Spinal cord (tissue), 10 donors: Measurements from ENCODE around the gene NTRK2. TPM values are rescaled to one million over a fixed set of nuclear protein-coding genes. Genes with fewer than 3 reads are reported as not detected.
A peak's percentile ranks its signal among the peaks of the same experiment; 100 is the strongest.

Source experiments
- DNase-seq, 6 donors: peaks; one replicate each; pipeline versions ENCODE4 v3.0.0 to v3.0.0-alpha.2; 2013 to 2015; ENCODE audit warnings: low spot score in 6 of 6, low read depth in 4 of 6
- H3K27ac ChIP-seq: one replicate; pipeline ENCODE4 v1.5.1; 2013; ENCODE audit warnings: low read depth, low read length, control low read depth
- H3K27me3 ChIP-seq: one replicate; pipeline ENCODE4 v1.6.1; 2013; ENCODE audit warnings: low read length; ENCODE audit not compliant: control insufficient read depth, insufficient read depth
- H3K36me3 ChIP-seq: one replicate; pipeline ENCODE4 v1.6.1; 2013; ENCODE audit warnings: low read length; ENCODE audit not compliant: control insufficient read depth, insufficient read depth
- H3K4me1 ChIP-seq: one replicate; pipeline ENCODE4 v1.6.1; 2013; ENCODE audit warnings: low read length; ENCODE audit not compliant: control insufficient read depth, insufficient read depth
- H3K4me3 ChIP-seq: one replicate; pipeline ENCODE4 v1.5.1; 2013; ENCODE audit warnings: low read depth, low read length, control low read depth
- H3K9me3 ChIP-seq: one replicate; pipeline ENCODE4 v1.6.1; 2013; ENCODE audit warnings: low read length; ENCODE audit not compliant: control insufficient read depth, insufficient read depth
- WGBS: methylation state at CpG from one replicate; pipeline ENCODE4 v1.1.5; 2013; ENCODE audit warnings: missing lambda C conversion rate; ENCODE audit not compliant: insufficient coverage; 5-methylcytosine and 5-hydroxymethylcytosine counted together
- polyA plus RNA-seq, 2 donors: library from polyadenylated mRNA; unstranded; fragments of 120-200 nt; gene quantifications; one replicate each; pipeline ENCODE4 v1.2.1, GENCODE V29; 2013; ENCODE audit not compliant: insufficient read length in 2 of 2
- total RNA-seq, 2 donors: library from RNA; depleted of rRNA in 1 of 2; stranded (reverse); fragments of 120-200 nt in 1 of 2; fragments of >200 nt in 1 of 2; gene quantifications; one replicate each; pipeline versions ENCODE4 v1.2.3 to v1.2.4, GENCODE V29; 2013 to 2014
- donor health status: healthy.

The NTRK2 gene
- total and polyA plus RNA-seq, 4 donors: 119 to 185 (median 146) TPM

GRCh38 chr9:85014292-85014691 is 344.8 kb downstream of the NTRK2 start:
- Histone ChIP-seq H3K36me3 (no peaks in the 10 kb centered on the region), H3K27me3 (no peaks in the 10 kb centered on the region), H3K27ac (no peak overlapping the region), H3K4me1 (no peaks in the 10 kb centered on the region), H3K4me3 (no peak overlapping the region), H3K9me3 (no peaks in the 10 kb centered on the region)
- WGBS: no CpG with 5 or more reads among the region's 7 CpGs
- no peak for DNase-seq

- H3K4me3 ChIP-seq: no peak overlapping the region
- no peaks in the 10 kb centered on the region for H3K4me1 ChIP-seq
- no CpG with 5 or more reads among the region's 3 CpGs for WGBS
- peak overlapping the region; percentile 92 for H3K27ac ChIP-seq
- no peaks in the 10 kb centered on the region for H3K27me3 ChIP-seq
- peaks cover 4% of the 10 kb centered on the region for H3K36me3 ChIP-seq
- DNase-seq: peak in 2 of 6 donors; percentile 19 to 71
- no peaks in the 10 kb centered on the region for H3K9me3 ChIP-seq
These were observed 347.0 kb downstream of the NTRK2 start for GRCh38 chr9:85016384-85017006.

- Histone ChIP-seq H3K27me3 (no peaks in the 10 kb centered on the region), H3K36me3 (peaks cover 4% of the 10 kb centered on the region), H3K4me3 (no peak overlapping the region), H3K4me1 (no peaks in the 10 kb centered on the region), H3K9me3 (no peaks in the 10 kb centered on the region), H3K27ac (peak overlapping the region; percentile 29)
- no CpG with 5 or more reads among the region's 2 CpGs for whole genome bisulfite sequencing
- no peak for DNase-seq
These were observed 351.3 kb downstream of the NTRK2 start for GRCh38 chr9:85020791-85021190.

GRCh38 chr9:85021686-85022085 is 352.2 kb downstream of the NTRK2 start:
- WGBS: 40% methylated on average over 2 of the region's 4 CpGs
- Histone ChIP-seq H3K27ac (peak overlapping the region; percentile 29), H3K4me3 (no peak overlapping the region), H3K4me1 (no peaks in the 10 kb centered on the region), H3K36me3 (peaks cover 4% of the 10 kb centered on the region), H3K9me3 (no peaks in the 10 kb centered on the region), H3K27me3 (no peaks in the 10 kb centered on the region)
- DNase-seq: no peak

GRCh38 chr9:85024374-85024773 is 354.8 kb downstream of the NTRK2 start:
- Histone ChIP-seq H3K4me1 (no peaks in the 10 kb centered on the region), H3K27me3 (no peaks in the 10 kb centered on the region), H3K36me3 (peaks cover 4% of the 10 kb centered on the region), H3K4me3 (no peak overlapping the region), H3K9me3 (no peaks in the 10 kb centered on the region), H3K27ac (no peak overlapping the region)
- peak in 2 of 6 donors; percentile 23 to 60 for DNase-seq
- 15% methylated on average over 2 of the region's 3 CpGs for WGBS

- Histone ChIP-seq H3K36me3 (peaks cover 4% of the 10 kb centered on the region), H3K4me3 (no peak overlapping the region), H3K27ac (no peak overlapping the region), H3K27me3 (no peaks in the 10 kb centered on the region), H3K9me3 (no peaks in the 10 kb centered on the region), H3K4me1 (no peaks in the 10 kb centered on the region)
- WGBS: no CpG with 5 or more reads among the region's 1 CpG
- DNase-seq: no peak
These were observed 356.1 kb downstream of the NTRK2 start for GRCh38 chr9:85025638-85026037.

GRCh38 chr9:85027870-85028269 is 358.3 kb downstream of the NTRK2 start:
- no peaks in the 10 kb centered on the region for H3K36me3 ChIP-seq
- no peaks in the 10 kb centered on the region for H3K9me3 ChIP-seq
- no peaks in the 10 kb centered on the region for H3K4me1 ChIP-seq
- H3K27ac ChIP-seq: no peak overlapping the region
- DNase-seq: no peak
- WGBS: 67% methylated on average over 1 of the region's 3 CpGs
- no peak overlapping the region for H3K4me3 ChIP-seq
- no peaks in the 10 kb centered on the region for H3K27me3 ChIP-seq

GRCh38 chr9:85030316-85030715 is 360.8 kb downstream of the NTRK2 start:
- no peaks in the 10 kb centered on the region for H3K36me3 ChIP-seq
- no peak overlapping the region for H3K27ac ChIP-seq
- no peaks in the 10 kb centered on the region for H3K27me3 ChIP-seq
- DNase-seq: peak in 1 of 6 donors; percentile 15
- no peaks in the 10 kb centered on the region for H3K9me3 ChIP-seq
- H3K4me3 ChIP-seq: no peak overlapping the region
- no CpG with 5 or more reads among the region's 1 CpG for WGBS
- no peaks in the 10 kb centered on the region for H3K4me1 ChIP-seq

GRCh38 chr9:85036496-85036895 is 367.0 kb downstream of the NTRK2 start:
- DNase-seq: no peak
- 100% methylated on average over 1 of the region's 2 CpGs for WGBS
- Histone ChIP-seq H3K36me3 (no peaks in the 10 kb centered on the region), H3K4me3 (no peak overlapping the region), H3K27ac (no peak overlapping the region), H3K9me3 (no peaks in the 10 kb centered on the region), H3K27me3 (no peaks in the 10 kb centered on the region), H3K4me1 (peaks cover 14% of the 10 kb centered on the region)

GRCh38 chr9:85038061-85038460 is 368.5 kb downstream of the NTRK2 start:
- peaks cover 18% of the 10 kb centered on the region for H3K4me1 ChIP-seq
- peak in 2 of 6 donors; percentile 8 to 69 for DNase-seq
- 45% methylated on average over 2 of the region's 2 CpGs for WGBS
- no peaks in the 10 kb centered on the region for H3K9me3 ChIP-seq
- no peak overlapping the region for H3K4me3 ChIP-seq
- H3K27me3 ChIP-seq: no peaks in the 10 kb centered on the region
- H3K27ac ChIP-seq: no peak overlapping the region
- no peaks in the 10 kb centered on the region for H3K36me3 ChIP-seq
